ENCODE data around the gene SQSTM1. TPM values are rescaled to one million over a fixed set of nuclear protein-coding genes. Genes with fewer than 3 reads are reported as not detected.

SQSTM1 gene
- polyA plus RNA-seq, 2 of the 4 experiments (the other 2 are of a cell fraction): 362 to 625 TPM

DNA sequence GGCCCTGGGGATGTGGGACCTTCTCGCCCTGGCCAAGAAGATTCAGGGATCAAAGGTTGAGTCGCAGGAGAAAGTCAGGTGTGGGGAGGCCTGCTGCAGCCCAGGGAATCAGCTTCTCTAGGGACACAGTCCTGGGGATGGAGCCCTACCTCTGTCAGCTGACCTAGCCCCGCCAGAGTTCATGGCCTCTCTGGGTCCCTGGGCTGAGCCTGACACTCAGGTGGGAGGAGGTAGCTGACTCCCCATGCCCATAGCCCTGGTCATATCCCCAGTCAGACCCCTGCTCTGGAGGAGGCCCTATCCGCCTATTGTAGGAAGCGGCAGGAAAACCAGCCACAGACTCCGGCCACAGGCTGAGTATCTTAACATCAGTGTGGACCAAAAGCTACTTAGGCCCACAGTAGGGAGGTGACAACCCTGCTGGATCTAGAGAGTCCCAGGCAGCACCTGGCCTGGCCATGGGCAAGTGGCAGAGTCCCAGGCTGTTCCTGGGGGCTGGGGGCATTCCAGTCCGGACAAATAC lies 52.9 kb downstream of the SQSTM1 start:
- no peak overlapping the region for H3K4me3 ChIP-seq
- no peaks in the 10 kb centered on the region for H3K4me1 ChIP-seq
- FAIRE-seq: no peak
- CTCF ChIA-PET: interaction anchor here (0.6 to 1.6 kb wide), 5 partner anchors 10 to 455 kb away, joined by 3 to 4 read pairs (median 3); no protein-coding TSS in a partner anchor
- TF ChIP-seq KDM5A (IDR thresholded peaks at IDR 0.05) (no peak), EP300 (IDR thresholded peaks at IDR 0.05) (no peak)
- DNase-seq (ENCODE audit: low read depth in 1 of 2, low spot score in 1 of 2): no peak
- no peak overlapping the region for H3K27ac ChIP-seq
- H3K9me3 ChIP-seq: no peaks in the 10 kb centered on the region
- 97% methylated on average over 4 of the region's 7 CpGs for WGBS (ENCODE audit: missing lambda C conversion rate)
- POLR2A ChIA-PET: no interaction called here
- H3K4me2 ChIP-seq: no peak overlapping the region
- ATAC-seq: no peak

GRCh38 chr5:179874136-179874535 lies 53.4 kb downstream of the SQSTM1 start:
- Histone ChIP-seq H3K4me1 (no peaks in the 10 kb centered on the region), H3K4me2 (no peak overlapping the region), H3K9me3 (no peaks in the 10 kb centered on the region), H3K27ac (no peak overlapping the region), H3K4me3 (no peak overlapping the region)
- ChIA-PET CTCF (interaction anchor here (0.6 to 1.6 kb wide), 4 partner anchors 25 to 455 kb away, joined by 3 to 4 read pairs (median 3); no protein-coding TSS in a partner anchor), POLR2A (no interaction called here)
- ATAC-seq: no peak
- 91% methylated on average over 3 of the region's 3 CpGs for WGBS (ENCODE audit: missing lambda C conversion rate)
- DNase-seq (ENCODE audit: low read depth in 1 of 2, low spot score in 1 of 2): no peak
- TF ChIP-seq BHLHE40 (IDR thresholded peaks at IDR 0.05; ENCODE audit: low read depth, low read length) (no peak), FOSB (CRISPR knock-in tag; IDR thresholded peaks at IDR 0.05) (no peak), EP300 (IDR thresholded peaks at IDR 0.05) (no peak), MAFK (IDR thresholded peaks at IDR 0.05; ENCODE audit: partially characterized antibody) (no peak), CBX8 (IDR thresholded peaks at IDR 0.05) (no peak), NR3C1 (IDR thresholded peaks at IDR 0.05) (no peak), FOXS1 (CRISPR knock-in tag; IDR thresholded peaks at IDR 0.05) (no peak), BCL3 (IDR thresholded peaks at IDR 0.05) (no peak), JUN (IDR thresholded peaks at IDR 0.05) (no peak), ATOH8 (CRISPR knock-in tag; IDR thresholded peaks at IDR 0.05; ENCODE audit: low read depth) (no peak), CBX2 (IDR thresholded peaks at IDR 0.05; ENCODE audit: borderline replicate concordance, low read depth) (no peak), HOXB13 (CRISPR knock-in tag; IDR thresholded peaks at IDR 0.05; ENCODE audit: low read depth) (no peak), FOSL2 (IDR thresholded peaks at IDR 0.05) (no peak), FOSL2 (CRISPR knock-in tag; IDR thresholded peaks at IDR 0.05) (no peak)
- TF ChIP-seq, protein P1, sequence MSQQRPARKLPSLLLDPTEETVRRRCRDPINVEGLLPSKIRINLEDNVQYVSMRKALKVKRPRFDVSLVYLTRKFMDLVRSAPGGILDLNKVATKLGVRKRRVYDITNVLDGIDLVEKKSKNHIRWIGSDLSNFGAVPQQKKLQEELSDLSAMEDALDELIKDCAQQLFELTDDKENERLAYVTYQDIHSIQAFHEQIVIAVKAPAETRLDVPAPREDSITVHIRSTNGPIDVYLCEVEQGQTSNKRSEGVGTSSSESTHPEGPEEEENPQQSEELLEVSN (IDR thresholded peaks at IDR 0.05; ENCODE audit: borderline replicate concordance, low read depth): no peak
- FAIRE-seq: no peak

DNA sequence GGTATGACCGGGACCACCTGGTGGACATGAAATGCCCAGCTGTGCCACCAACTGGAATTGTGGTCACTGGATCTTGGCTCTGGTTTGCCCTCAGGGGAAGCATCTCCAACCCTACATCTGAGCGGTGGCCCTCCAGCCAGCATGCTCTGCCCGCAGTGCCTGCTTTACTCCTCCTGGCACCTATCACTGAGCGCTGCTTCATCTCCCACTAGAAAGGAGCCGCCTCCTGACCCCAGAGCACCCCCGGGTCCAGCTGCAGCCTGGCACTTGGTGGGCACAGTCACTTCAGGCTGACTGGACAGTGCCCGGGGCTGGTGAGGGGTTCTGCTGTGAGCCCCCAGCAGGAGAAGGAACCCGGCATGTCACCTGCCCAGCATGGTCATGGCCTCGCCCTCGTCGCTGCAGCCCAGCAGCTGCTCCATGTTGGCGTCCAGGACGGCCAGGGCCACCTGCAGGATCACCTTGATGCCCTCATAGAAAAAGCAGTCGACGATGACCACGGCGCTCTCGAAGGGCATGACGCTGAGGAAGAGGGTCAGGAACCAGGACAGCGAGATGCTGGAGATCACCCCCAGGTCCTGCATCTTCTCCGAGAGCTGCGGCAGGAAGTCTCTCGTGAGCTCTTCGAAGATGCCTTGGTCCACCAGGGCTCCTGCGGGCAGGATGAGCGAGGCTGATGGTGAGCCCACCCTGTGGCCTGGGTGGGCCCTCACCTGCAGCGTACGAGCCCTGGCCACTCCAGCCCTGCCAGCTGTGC lies 54.0 kb downstream of the SQSTM1 start:
- no peak for DNase-seq (ENCODE audit: low read depth in 1 of 2, low spot score in 1 of 2)
- H3K4me1 ChIP-seq: no peaks in the 10 kb centered on the region
- no peak overlapping the region for H3K4me2 ChIP-seq
- 93% methylated on average over 25 of the region's 28 CpGs for WGBS (ENCODE audit: missing lambda C conversion rate)
- POLR2A ChIA-PET: no interaction called here
- TF ChIP-seq EP300 (IDR thresholded peaks at IDR 0.05) (no peak), CBX8 (IDR thresholded peaks at IDR 0.05) (no peak), NFE2L2 (conservative IDR thresholded peaks at IDR 0.05; ENCODE audit: low read length) (no peak), SMC3 (IDR thresholded peaks at IDR 0.05) (no peak), EHMT2 (IDR thresholded peaks at IDR 0.05; ENCODE audit: low read depth) (no peak), RNF2 (IDR thresholded peaks at IDR 0.05; ENCODE audit: borderline replicate concordance, low read depth) (no peak), BHLHE40 (IDR thresholded peaks at IDR 0.05; ENCODE audit: low read depth, low read length) (no peak), RARB (CRISPR knock-in tag; IDR thresholded peaks at IDR 0.05) (no peak), GATA3 (IDR thresholded peaks at IDR 0.05; ENCODE audit: borderline replicate concordance) (no peak), CBX2 (IDR thresholded peaks at IDR 0.05; ENCODE audit: borderline replicate concordance, low read depth) (no peak), NPAS2 (CRISPR knock-in tag; IDR thresholded peaks at IDR 0.05; ENCODE audit: borderline replicate concordance) (no peak)
- TF ChIP-seq, protein P2, sequence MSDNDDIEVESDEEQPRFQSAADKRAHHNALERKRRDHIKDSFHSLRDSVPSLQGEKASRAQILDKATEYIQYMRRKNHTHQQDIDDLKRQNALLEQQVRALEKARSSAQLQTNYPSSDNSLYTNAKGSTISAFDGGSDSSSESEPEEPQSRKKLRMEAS (IDR thresholded peaks at IDR 0.05): no peak
- no peak for FAIRE-seq
- no peak for ATAC-seq
- no peaks in the 10 kb centered on the region for H3K9me3 ChIP-seq
- no peak overlapping the region for H3K27ac ChIP-seq
- H3K4me3 ChIP-seq: no peak overlapping the region
- CTCF ChIA-PET: interaction anchor here (0.6 to 1.6 kb wide), 6 partner anchors 14 to 454 kb away, joined by 3 to 4 read pairs (median 3); no protein-coding TSS in a partner anchor
